NCI-H2029 treated with DMSO at 0.1 percent for 48 hours (cell line): Measurements from ENCODE around the gene KSR2.

Source experiments
- DNase-seq: peaks from one replicate; lab custom pipeline; 2025; lab: John Stamatoyannopoulos, UW

The KSR2 gene

DNA sequence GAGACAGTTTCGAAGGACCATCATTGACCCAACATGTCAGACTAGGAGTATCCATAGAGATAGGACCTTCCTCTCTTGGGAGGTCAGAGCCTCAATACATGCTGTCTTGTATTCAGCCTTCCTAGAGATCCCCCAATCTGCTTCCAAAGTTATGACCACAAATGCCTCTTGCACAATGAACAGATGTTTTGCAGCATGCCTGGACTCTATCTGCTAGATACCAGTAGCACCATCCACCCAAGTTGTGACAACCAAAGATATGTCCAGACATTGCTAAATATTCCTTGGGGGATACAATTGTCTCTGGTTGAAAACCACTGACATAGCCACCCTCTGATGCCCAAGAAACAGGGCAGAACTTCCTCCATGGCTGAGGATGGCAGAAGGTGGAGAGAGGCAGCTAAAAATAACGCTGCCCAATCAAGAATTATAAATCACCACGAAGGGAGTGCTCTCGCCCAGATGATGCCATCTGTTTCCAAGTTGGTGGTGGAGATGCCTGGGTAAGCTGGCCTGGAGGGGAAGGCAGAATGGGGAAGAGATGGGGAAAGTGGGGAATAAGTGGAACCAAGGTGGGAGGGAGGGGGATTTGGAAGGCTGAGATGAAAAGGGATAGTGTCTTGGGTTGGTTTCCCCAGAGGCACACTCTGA lies 564.5 kb downstream of the KSR2 start:
- no peak for DNase-seq

DNA sequence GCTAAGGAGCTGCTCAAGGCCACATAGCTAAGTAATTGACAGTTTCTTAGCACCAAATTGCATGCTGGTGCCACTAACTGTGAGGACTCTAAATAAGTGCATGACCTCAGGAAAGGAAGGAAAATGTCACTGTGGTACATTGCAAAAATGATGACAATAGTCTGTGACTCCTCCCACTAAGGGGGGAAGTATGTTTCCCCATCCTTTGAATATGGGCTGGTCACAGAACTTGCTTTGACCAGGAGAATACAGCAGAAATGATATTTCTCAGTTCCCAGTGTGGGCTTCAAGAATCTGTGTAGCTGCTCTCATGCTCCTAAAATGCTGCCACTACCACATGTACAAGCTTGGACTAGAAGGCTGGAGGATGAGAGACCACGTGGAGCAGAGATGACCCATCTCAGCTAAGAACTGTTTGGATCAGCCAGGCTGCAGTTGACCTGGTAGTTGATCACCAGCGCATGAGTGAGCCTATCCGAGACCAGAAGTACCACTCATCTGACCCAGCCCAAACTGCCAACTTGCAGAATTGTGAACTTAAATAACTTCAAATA lies 565.1 kb downstream of the KSR2 start:
- DNase-seq, result no peak
